Brain pericyte (primary cell): ENCODE measurements around the gene RECQL5.

ENCODE experiments used
- DNase-seq: peaks from one replicate; pipeline ENCODE4 v3.0.0-alpha.2; 2012; ENCODE audit warnings: low read depth, low spot score

The RECQL5 gene

GRCh38 chr17:75633486-75634375 lies 33.2 kb downstream of the RECQL5 start:
- peak; percentile 77 for DNase-seq

- peak; percentile 57 for DNase-seq
Observed at GRCh38 chr17:75632863-75633485, 34.0 kb downstream of the RECQL5 start, which contains the start of gene SMIM5. Gene SMIM5, plus strand, starts transcription at chr17:75633434. Its CDS starts 6,768 bp downstream, at chr17:75640202.

- no peak for DNase-seq
Observed at GRCh38 chr17:75632428-75632827, 34.5 kb downstream of the RECQL5 start.

- DNase-seq = no peak
Observed at GRCh38 chr17:75631353-75631752, 35.6 kb downstream of the RECQL5 start.

- DNase-seq = no peak
Observed at GRCh38 chr17:75630071-75630917, 36.7 kb downstream of the RECQL5 start.

- DNase-seq = no peak
Observed at GRCh38 chr17:75629157-75629556, 37.8 kb downstream of the RECQL5 start.

DNA sequence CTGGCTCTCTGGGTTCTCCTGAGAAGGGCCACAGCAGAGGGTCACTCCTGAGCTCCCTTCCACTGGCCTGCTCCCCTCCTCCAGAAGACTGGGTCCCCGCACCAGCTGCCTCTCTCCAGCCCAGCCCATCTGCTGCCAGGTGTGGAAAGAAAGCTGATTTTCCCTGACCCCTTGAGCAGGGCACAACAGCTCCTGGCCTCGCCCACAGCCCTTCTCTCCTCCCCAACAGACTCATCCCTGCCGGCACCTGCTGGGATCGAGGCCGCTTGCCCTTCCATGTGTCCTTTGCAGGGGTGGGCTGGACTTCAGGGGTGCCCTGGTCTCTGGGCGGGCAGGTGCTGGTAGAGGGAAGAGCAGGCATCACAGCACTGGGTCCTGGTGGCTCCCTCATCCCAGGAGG lies 38.5 kb downstream of the RECQL5 start:
- DNase-seq = no peak

- no peak for DNase-seq
Observed at GRCh38 chr17:75627094-75627493, 39.9 kb downstream of the RECQL5 start.

GRCh38 chr17:75626496-75627038 lies 40.4 kb downstream of the RECQL5 start:
- no peak for DNase-seq

GRCh38 chr17:75625813-75626486 lies 41.0 kb downstream of the RECQL5 start:
- DNase-seq = no peak

GRCh38 chr17:75624714-75625345 lies 42.1 kb downstream of the RECQL5 start:
- DNase-seq = no peak

- no peak for DNase-seq
Observed at GRCh38 chr17:75624021-75624420, 42.9 kb downstream of the RECQL5 start.

GRCh38 chr17:75623386-75623785 lies 43.6 kb downstream of the RECQL5 start:
- no peak for DNase-seq

- DNase-seq = no peak
Observed at GRCh38 chr17:75622771-75623273, 44.1 kb downstream of the RECQL5 start.

GRCh38 chr17:75622076-75622475 lies 44.9 kb downstream of the RECQL5 start:
- no peak for DNase-seq

- no peak for DNase-seq
Observed at GRCh38 chr17:75621489-75621888, 45.5 kb downstream of the RECQL5 start.

DNA sequence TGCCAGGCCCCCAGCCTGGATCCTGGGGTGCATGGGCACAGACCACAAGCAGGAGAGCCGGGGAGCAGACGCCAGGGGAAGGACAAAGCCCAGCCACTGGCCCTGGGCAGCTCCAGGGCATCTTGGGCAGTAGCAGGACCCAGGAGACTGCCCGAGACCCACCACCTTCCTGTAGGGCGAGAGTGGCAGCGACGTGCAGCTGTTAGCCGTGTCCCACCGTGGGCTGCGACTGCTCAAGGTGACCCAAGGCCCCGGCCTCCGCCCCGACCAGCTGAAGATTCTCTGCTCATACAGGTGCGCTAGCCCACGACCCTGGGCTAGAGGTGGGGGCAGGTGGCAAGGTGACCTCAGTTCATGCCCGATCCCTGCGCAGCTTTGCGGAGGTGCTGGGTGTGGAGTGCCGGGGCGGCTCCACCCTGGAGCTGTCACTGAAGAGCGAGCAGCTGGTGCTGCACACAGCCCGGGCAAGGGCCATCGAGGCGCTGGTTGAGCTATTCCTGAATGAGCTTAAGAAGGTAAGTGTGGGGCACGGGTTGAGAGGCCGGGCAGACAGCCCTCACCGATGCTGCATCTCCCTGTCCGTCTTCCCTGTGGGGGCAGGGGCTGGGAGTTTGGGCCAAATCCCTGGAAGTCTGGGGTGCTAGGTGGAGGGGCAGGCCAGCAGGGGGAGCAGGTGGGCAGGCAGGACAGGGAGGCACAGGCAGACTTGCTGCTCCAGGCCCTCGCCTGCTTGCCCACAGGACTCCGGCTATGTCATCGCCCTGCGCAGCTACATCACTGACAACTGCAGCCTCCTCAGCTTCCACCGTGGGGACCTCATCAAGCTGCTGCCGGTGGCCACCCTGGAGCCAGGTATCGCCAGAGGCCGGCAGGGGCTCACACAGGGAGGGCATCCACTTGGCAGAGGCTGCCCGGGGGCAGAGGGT lies 47.2 kb downstream of the RECQL5 start:
- DNase-seq = no peak

GRCh38 chr17:75617675-75618074 lies 49.3 kb downstream of the RECQL5 start:
- no peak for DNase-seq

DNA sequence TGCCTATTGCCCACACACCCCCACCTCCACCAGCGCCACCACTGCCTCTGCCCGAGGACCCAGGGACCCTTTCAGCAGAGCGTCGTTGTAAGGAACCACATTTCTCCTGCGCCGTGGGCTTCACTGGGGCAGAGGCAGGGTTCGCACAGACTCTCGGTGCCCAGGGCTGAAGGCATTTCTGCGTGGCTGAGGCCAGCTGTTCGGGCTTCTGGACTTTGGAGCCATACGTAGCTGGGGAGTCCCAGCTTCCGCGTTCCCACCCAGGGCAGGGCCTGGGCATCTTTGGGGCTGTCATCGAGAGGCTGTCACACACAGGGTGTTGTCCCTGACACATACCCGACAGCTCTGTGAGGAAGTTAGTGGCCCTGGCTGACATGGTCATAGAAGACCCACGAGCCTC lies 49.7 kb downstream of the RECQL5 start:
- DNase-seq = no peak
